Breast epithelium (tissue), 4 donors: ENCODE results near the gene ETFRF1. TPM values are rescaled to one million over a fixed set of nuclear protein-coding genes. Genes with fewer than 3 reads are reported as not detected.

ENCODE experiments used
- DNase-seq, 2 donors: peaks; one replicate each; pipeline ENCODE4 v3.0.0-alpha.2; 2019; ENCODE audit warnings: low spot score in 2 of 2
- H3K27ac ChIP-seq, 2 donors: fragments of 200-600 bp; sonication (generic) in 1 of 2; one replicate each; pipeline ENCODE4 v1.5.1; 2016 to 2019; ENCODE audit warnings: mild to moderate bottlenecking in 1 of 2
- H3K27me3 ChIP-seq, 2 donors: fragments of 200-600 bp; sonication (generic) in 1 of 2; one replicate each; pipeline versions ENCODE4 v1.5.1 to v1.6.0; 2017 to 2019; ENCODE audit warnings: control low read depth in 1 of 2, mild to moderate bottlenecking in 1 of 2
- H3K36me3 ChIP-seq: fragments of 200-600 bp; one replicate; pipeline ENCODE4 v1.5.1; 2019
- H3K4me1 ChIP-seq, 2 donors: fragments of 200-600 bp; sonication (generic); one replicate each; pipeline ENCODE4 v1.5.1; 2016 to 2019; ENCODE audit warnings: control low read depth in 1 of 2
- H3K4me3 ChIP-seq, 3 donors: fragments of 200-600 bp; sonication (generic); 1 replicate in 2 of 3; 2 replicates in 1 of 3; pipeline ENCODE4 v1.5.1; 2016 to 2019; ENCODE audit warnings: mild to moderate bottlenecking in 3 of 3, moderate library complexity in 2 of 3
- H3K9me3 ChIP-seq, 2 donors: fragments of 200-600 bp; sonication (generic) in 1 of 2; one replicate each; pipeline ENCODE4 v1.5.1; 2016 to 2019; ENCODE audit warnings: control low read depth in 1 of 2
- POLR2A ChIP-seq: fragments of 450-650 bp; IDR thresholded peaks from one replicate; pipeline ENCODE4 v1.6.1; 2016; ENCODE audit warnings: antibody characterized with exemption, mild to moderate bottlenecking, moderate library complexity
- POLR2AphosphoS5 ChIP-seq, 3 donors: sonication (generic); formaldehyde crosslinking; IDR thresholded peaks; one replicate each; pipeline ENCODE4 v1.6.1; 2017; ENCODE audit warnings: antibody characterized with exemption in 3 of 3
- intact Hi-C: fragments of 100-400 bp; cut with DNase I; formaldehyde crosslinking; loops from one replicate; pipeline ENCODE4 v1.15.1; 2023; ENCODE audit warnings: low total_unique reads
- total RNA-seq, 3 donors: library from RNA; depleted of rRNA; stranded (reverse); fragments of >200 nt; gene quantifications; one replicate each; pipeline ENCODE4 v1.1.0, GENCODE V29; 2016
- TF ChIP-seq, protein P1 (sequence below), 3 donors: fragments of 450-650 bp; IDR thresholded peaks; one replicate each; pipeline ENCODE4 v1.5.1; 2016 to 2017; ENCODE audit warnings: antibody characterized with exemption in 3 of 3, mild to moderate bottlenecking in 3 of 3, moderate library complexity in 3 of 3

Gene ETFRF1
- total RNA-seq, 3 donors from 2014 or later = 29.5 to 52.4 (median 46.9) TPM

DNA sequence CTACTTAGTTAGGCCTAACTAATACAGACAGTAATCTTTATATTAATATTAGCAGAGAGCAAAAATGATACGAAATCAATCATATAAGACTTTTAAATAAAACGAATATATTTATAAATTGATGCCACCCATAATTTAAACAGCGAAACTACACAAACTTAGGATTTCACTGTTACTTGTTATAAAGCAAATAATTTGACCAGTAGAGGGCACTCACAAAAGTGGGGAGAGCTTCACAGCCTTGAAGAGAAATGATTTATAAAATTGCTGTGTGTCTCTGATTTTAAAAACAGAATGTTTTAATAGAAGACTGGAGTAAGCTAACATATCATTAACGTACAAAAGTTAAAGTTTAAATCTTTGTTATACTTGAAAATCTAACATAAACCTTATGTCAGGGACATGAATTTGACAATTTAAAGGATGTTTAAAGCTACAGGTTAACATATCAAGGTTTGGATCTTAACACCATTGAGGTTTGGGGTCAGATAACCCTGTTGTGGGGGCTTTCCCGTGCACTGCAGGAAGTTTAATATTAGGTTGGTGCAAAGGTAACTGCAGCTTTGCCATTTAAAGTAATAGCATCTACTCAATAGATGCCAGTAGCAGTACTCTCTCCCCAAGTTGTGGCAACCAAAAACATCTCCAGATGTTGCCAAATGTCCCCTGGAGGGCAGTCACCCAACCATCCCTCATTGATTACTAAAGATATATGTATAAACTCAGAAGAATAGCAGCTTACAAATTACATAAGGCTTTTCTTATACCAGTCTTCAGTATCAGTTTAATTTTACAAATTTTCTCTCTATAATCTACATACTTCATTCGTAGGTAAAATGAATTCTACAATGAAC lies 46.4 kb downstream of the ETFRF1 start:
- H3K27me3 ChIP-seq = no peaks in the 10 kb centered on the region
- DNase-seq = no peak
- intact Hi-C loops = no loop called here
- no peaks in the 10 kb centered on the region for H3K9me3 ChIP-seq
- no peaks in the 10 kb centered on the region for H3K36me3 ChIP-seq
- no peak overlapping the region for H3K27ac ChIP-seq
- H3K4me3 ChIP-seq = no peak overlapping the region
- TF ChIP-seq, protein P1, sequence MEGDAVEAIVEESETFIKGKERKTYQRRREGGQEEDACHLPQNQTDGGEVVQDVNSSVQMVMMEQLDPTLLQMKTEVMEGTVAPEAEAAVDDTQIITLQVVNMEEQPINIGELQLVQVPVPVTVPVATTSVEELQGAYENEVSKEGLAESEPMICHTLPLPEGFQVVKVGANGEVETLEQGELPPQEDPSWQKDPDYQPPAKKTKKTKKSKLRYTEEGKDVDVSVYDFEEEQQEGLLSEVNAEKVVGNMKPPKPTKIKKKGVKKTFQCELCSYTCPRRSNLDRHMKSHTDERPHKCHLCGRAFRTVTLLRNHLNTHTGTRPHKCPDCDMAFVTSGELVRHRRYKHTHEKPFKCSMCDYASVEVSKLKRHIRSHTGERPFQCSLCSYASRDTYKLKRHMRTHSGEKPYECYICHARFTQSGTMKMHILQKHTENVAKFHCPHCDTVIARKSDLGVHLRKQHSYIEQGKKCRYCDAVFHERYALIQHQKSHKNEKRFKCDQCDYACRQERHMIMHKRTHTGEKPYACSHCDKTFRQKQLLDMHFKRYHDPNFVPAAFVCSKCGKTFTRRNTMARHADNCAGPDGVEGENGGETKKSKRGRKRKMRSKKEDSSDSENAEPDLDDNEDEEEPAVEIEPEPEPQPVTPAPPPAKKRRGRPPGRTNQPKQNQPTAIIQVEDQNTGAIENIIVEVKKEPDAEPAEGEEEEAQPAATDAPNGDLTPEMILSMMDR (IDR thresholded peaks at IDR 0.05) = peak in 1 of 3 donors; percentile 50
- no peak for TF ChIP-seq POLR2AphosphoS5 (IDR thresholded peaks at IDR 0.05)
- H3K4me1 ChIP-seq = no peaks in the 10 kb centered on the region

DNA sequence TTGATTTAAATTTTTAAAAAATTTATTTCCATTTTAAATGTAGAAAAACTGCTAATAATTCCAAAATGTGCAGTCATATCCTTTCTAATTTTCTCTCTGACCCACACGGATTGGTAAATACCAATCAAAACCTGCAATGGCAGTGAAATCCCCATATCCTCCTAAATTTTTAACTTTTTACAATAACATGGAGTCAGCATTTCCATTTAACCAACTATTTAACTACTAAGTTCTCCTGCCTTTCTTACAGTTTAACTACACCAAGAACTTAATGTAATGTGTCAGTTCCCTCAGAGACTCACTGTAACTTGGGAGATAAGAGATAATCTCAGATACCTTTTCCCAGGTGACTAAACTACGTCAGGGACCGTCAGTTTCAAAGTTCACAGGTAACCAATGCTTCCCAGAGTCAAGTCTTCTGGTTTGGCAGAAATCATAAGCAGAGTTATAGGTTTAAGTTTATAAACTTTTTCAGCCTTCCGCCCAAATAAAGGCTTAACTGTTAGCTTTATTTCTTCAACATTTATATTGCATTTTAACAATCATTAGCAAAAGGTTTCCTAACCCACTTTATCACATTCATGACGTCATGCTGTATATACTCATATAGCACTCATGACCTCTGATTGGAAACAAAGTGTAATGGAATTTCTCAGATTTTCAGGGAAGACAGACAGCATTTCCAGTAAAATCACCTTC lies 48.1 kb downstream of the ETFRF1 start:
- H3K9me3 ChIP-seq = no peaks in the 10 kb centered on the region
- no peak for DNase-seq
- intact Hi-C loops = no loop called here
- H3K27me3 ChIP-seq = no peaks in the 10 kb centered on the region
- H3K4me3 ChIP-seq = no peak overlapping the region
- no peak for TF ChIP-seq POLR2AphosphoS5 (IDR thresholded peaks at IDR 0.05)
- TF ChIP-seq, protein P1 (IDR thresholded peaks at IDR 0.05) = no peak
- no peak for TF ChIP-seq POLR2A
- no peaks in the 10 kb centered on the region for H3K36me3 ChIP-seq
- no peaks in the 10 kb centered on the region for H3K4me1 ChIP-seq
- no peak overlapping the region for H3K27ac ChIP-seq

DNA sequence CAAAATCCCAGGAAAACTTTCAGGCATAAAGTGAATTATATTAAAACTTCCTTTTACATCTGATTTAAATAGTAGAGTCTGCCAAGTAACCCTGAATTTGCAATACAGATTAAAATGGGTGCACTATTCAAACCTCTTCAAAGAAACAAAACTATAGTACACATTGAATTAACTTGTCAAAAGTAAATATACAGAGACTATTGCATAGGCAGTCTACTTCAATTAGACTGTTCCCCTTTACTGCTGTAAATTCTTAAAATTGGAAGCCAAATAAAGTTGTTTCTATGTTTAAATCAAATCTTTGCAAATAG lies 48.6 kb downstream of the ETFRF1 start:
- TF ChIP-seq POLR2A (no peak), POLR2AphosphoS5 (IDR thresholded peaks at IDR 0.05) (no peak)
- TF ChIP-seq, protein P1 (IDR thresholded peaks at IDR 0.05) = no peak
- Histone ChIP-seq H3K27ac (no peak overlapping the region), H3K27me3 (no peaks in the 10 kb centered on the region), H3K9me3 (no peaks in the 10 kb centered on the region), H3K4me1 (no peaks in the 10 kb centered on the region), H3K36me3 (no peaks in the 10 kb centered on the region), H3K4me3 (no peak overlapping the region)
- intact Hi-C loops = no loop called here
- no peak for DNase-seq

DNA sequence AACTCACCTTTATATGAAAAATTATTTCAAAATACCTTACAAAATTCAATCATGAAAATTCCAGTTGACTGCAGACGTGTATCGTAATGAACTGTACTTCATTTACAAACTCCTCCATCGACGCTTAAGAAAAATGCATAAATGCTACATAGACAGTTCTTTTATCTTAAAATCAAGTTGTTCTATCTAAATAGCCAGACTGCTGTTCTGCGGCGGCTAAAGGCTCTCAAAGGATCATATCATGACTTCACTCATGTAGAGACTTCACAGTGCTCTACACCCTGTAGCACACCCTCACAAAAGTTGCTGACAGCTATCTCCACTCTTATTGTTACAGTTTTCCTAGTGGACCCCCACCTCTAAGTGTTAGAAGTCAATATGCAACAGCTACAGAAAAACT lies 50.5 kb downstream of the ETFRF1 start:
- TF ChIP-seq POLR2AphosphoS5 (IDR thresholded peaks at IDR 0.05) = no peak
- TF ChIP-seq POLR2A = no peak
- TF ChIP-seq, protein P1 (IDR thresholded peaks at IDR 0.05) = no peak
- intact Hi-C loops = no loop called here
- Histone ChIP-seq H3K27me3 (no peaks in the 10 kb centered on the region), H3K9me3 (no peaks in the 10 kb centered on the region), H3K27ac (no peak overlapping the region), H3K4me1 (no peaks in the 10 kb centered on the region), H3K36me3 (no peaks in the 10 kb centered on the region), H3K4me3 (no peak overlapping the region)
- no peak for DNase-seq

DNA sequence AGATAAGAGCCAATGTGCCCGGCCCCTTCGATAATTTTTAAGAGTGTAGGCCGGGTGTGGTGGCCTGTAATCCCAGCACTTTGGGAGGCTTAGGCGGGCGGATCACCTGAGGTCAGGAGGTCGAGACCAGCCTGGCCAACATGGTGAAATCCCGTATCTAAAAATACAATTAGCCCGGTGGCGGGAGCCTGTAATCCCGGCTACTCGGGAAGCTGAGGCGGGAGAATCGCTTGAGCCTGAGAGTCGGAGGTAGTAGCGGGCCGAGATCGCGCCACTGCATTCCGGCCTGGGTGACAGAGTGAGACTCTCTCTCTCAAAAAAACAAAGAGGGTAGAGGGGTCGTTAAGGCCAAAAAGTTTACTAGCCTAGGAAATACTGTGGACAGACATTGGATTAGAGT lies 53.1 kb downstream of the ETFRF1 start:
- no peaks in the 10 kb centered on the region for H3K27me3 ChIP-seq
- no peak for DNase-seq
- intact Hi-C loops = no loop called here
- no peaks in the 10 kb centered on the region for H3K36me3 ChIP-seq
- H3K4me1 ChIP-seq = peaks cover 0 to 3% of the 10 kb centered on the region in 2 donors
- TF ChIP-seq POLR2AphosphoS5 (IDR thresholded peaks at IDR 0.05) (no peak), POLR2A (no peak)
- TF ChIP-seq, protein P1 (IDR thresholded peaks at IDR 0.05) = no peak
- no peak overlapping the region for H3K4me3 ChIP-seq
- H3K27ac ChIP-seq = no peak overlapping the region
- H3K9me3 ChIP-seq = no peaks in the 10 kb centered on the region
